CD8-positive, alpha-beta memory T cell (primary cell): ENCODE data around the gene IL6. TPM values are rescaled to one million over a fixed set of nuclear protein-coding genes. Genes with fewer than 3 reads are reported as not detected.
A peak's percentile ranks its signal among the peaks of the same experiment; 100 is the strongest.

Experiments used
- CTCF ChIA-PET: fragments of 350-600 bp; sonication (Branson Sonifier 250); formaldehyde crosslinking; loops from one replicate; lab custom pipeline; 2021; ENCODE audit warnings: antibody characterized with exemption; lab: Charles Lee
- POLR2A ChIA-PET: fragments of 350-600 bp; sonication (Branson Sonifier 250); formaldehyde crosslinking; loops from one replicate; lab custom pipeline; 2021; ENCODE audit warnings: antibody characterized with exemption; lab: Charles Lee
- DNase-seq, 5 donors: peaks; one replicate each; pipeline versions ENCODE4 v3.0.0 to v3.0.0-alpha.2; 2020 to 2022; ENCODE audit warnings: mixed read lengths in 1 of 5
- H3K27ac ChIP-seq: one replicate; pipeline ENCODE4 v1.7.0; 2013; ENCODE audit warnings: low read depth, mild to moderate bottlenecking, low read length, moderate library complexity
- H3K27me3 ChIP-seq: 2 replicates; pipeline ENCODE4 v1.7.0; 2013; ENCODE audit warnings: low read length, mild to moderate bottlenecking; ENCODE audit not compliant: insufficient read depth, poor library complexity, severe bottlenecking
- H3K36me3 ChIP-seq: 2 replicates; pipeline ENCODE4 v1.7.0; 2013; ENCODE audit warnings: mild to moderate bottlenecking, low read length, moderate library complexity; ENCODE audit not compliant: insufficient read depth
- H3K4me1 ChIP-seq: 2 replicates; pipeline ENCODE4 v1.7.0; 2013; ENCODE audit warnings: mild to moderate bottlenecking, low read length, moderate library complexity; ENCODE audit not compliant: insufficient read depth
- H3K4me3 ChIP-seq: 2 replicates; pipeline ENCODE4 v1.7.0; 2013; ENCODE audit warnings: mild to moderate bottlenecking, low read length
- H3K9me3 ChIP-seq: 2 replicates; pipeline ENCODE4 v1.7.0; 2013; ENCODE audit warnings: mild to moderate bottlenecking, low read length
- H3K27ac Mint-ChIP-seq, 8 donors: one replicate each; pipeline ENCODE4 v1.8.0; 2020 to 2021; ENCODE audit warnings: mixed read lengths in 8 of 8, mild to moderate bottlenecking in 6 of 8, inconsistent platforms in 3 of 8, moderate library complexity in 3 of 8
- H3K27me3 Mint-ChIP-seq, 2 donors: one replicate each; pipeline ENCODE4 v1.8.0; 2020 to 2021; ENCODE audit warnings: mixed read lengths in 2 of 2, mild to moderate bottlenecking in 1 of 2, moderate library complexity in 1 of 2
- H3K36me3 Mint-ChIP-seq, 3 donors: one replicate each; pipeline ENCODE4 v1.8.0; 2020 to 2021; ENCODE audit warnings: mixed read lengths in 3 of 3, inconsistent platforms in 1 of 3, mild to moderate bottlenecking in 1 of 3
- H3K4me1 Mint-ChIP-seq, 3 donors: one replicate each; pipeline ENCODE4 v1.8.0; 2020 to 2021; ENCODE audit warnings: mixed read lengths in 3 of 3, inconsistent platforms in 1 of 3, mild to moderate bottlenecking in 1 of 3
- H3K4me3 Mint-ChIP-seq, 7 donors: one replicate each; pipeline ENCODE4 v1.8.0; 2020 to 2021; ENCODE audit warnings: mixed read lengths in 7 of 7, mild to moderate bottlenecking in 6 of 7, moderate library complexity in 4 of 7, inconsistent platforms in 2 of 7
- H3K9me3 Mint-ChIP-seq, 5 donors: one replicate each; pipeline ENCODE4 v1.8.0; 2020 to 2022; ENCODE audit warnings: mixed read lengths in 5 of 5, mild to moderate bottlenecking in 3 of 5, moderate library complexity in 2 of 5, inconsistent platforms in 1 of 5
- polyA plus RNA-seq: library from polyadenylated mRNA; unstranded; fragments of 300-500 nt; fragmentation: Illumina TruSeq; gene quantifications from one replicate; pipeline ENCODE4 v1.2.3, GENCODE V29; 2021
- total RNA-seq, 2 experiments: library from RNA; stranded (reverse); gene quantifications; one replicate each; pipeline ENCODE4 v1.2.3, GENCODE V29; 2021

IL6 gene
- total and polyA plus RNA-seq, 3 experiments from 2014 or later = 0.72 to 1.7 TPM; not detected in 1

DNA sequence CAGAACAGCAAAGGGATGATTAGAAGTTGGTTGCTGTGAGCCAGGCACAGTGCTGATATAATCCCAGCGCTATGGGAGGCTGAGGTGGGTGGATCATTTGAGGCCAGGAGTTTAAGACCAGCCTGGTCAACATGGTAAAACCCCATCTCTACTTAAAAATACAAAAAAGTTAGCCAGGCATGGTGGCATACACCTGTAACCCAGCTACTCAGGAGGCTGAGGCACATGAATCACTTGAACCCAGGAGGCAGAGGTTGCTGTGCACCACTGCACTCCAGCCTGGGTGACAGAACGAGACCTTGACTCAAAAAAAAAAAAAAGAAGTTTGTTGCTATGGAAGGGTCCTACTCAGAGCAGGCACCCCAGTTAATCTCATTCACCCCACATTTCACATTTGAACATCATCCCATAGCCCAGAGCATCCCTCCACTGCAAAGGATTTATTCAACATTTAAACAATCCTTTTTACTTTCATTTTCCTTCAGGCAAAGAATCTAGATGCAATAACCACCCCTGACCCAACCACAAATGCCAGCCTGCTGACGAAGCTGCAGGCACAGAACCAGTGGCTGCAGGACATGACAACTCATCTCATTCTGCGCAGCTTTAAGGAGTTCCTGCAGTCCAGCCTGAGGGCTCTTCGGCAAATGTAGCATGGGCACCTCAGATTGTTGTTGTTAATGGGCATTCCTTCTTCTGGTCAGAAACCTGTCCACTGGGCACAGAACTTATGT is 4.1 kb downstream of the IL6 start:
- Mint-ChIP-seq H3K27ac (peak overlapping the region in 3 of 8 donors; percentile 3 to 45 (median 15)), H3K36me3 (no peaks in the 10 kb centered on the region), H3K9me3 (peaks cover 0 to 6% (median 0%) of the 10 kb centered on the region in 5 donors), H3K4me1 (peaks cover 10 to 17% (median 16%) of the 10 kb centered on the region in 3 donors), H3K4me3 (peak overlapping the region in 6 of 7 donors; percentile 7 to 43 (median 36)), H3K27me3 (peaks cover 22 to 57% of the 10 kb centered on the region in 2 donors)
- ChIA-PET POLR2A (no interaction called here), CTCF (no interaction called here)
- no peaks in the 10 kb centered on the region for H3K9me3 ChIP-seq
- H3K27me3 ChIP-seq = peaks cover 3% of the 10 kb centered on the region
- no peak overlapping the region for H3K27ac ChIP-seq
- DNase-seq = no peak
- peaks cover 11% of the 10 kb centered on the region for H3K4me1 ChIP-seq
- no peaks in the 10 kb centered on the region for H3K36me3 ChIP-seq
- H3K4me3 ChIP-seq = no peak overlapping the region

DNA sequence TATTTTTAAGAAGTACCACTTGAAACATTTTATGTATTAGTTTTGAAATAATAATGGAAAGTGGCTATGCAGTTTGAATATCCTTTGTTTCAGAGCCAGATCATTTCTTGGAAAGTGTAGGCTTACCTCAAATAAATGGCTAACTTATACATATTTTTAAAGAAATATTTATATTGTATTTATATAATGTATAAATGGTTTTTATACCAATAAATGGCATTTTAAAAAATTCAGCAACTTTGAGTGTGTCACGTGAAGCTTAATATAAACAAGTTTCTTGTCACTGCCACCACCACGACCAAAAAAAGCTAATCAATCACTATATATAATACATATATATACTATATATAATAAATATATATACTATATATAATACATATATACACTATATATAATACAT is 4.8 kb downstream of the IL6 start:
- no peaks in the 10 kb centered on the region for H3K36me3 Mint-ChIP-seq
- Histone ChIP-seq H3K36me3 (no peaks in the 10 kb centered on the region), H3K27me3 (peaks cover 3% of the 10 kb centered on the region), H3K9me3 (no peaks in the 10 kb centered on the region), H3K4me3 (no peak overlapping the region), H3K27ac (no peak overlapping the region), H3K4me1 (peaks cover 5% of the 10 kb centered on the region)
- no peak overlapping the region for H3K27ac Mint-ChIP-seq
- ChIA-PET CTCF (no interaction called here), POLR2A (no interaction called here)
- peaks cover 0 to 7% (median 4%) of the 10 kb centered on the region in 5 donors for H3K9me3 Mint-ChIP-seq
- peaks cover 22 to 54% of the 10 kb centered on the region in 2 donors for H3K27me3 Mint-ChIP-seq
- H3K4me3 Mint-ChIP-seq = no peak overlapping the region
- no peak for DNase-seq
- H3K4me1 Mint-ChIP-seq = peaks cover 7 to 10% (median 10%) of the 10 kb centered on the region in 3 donors

DNA sequence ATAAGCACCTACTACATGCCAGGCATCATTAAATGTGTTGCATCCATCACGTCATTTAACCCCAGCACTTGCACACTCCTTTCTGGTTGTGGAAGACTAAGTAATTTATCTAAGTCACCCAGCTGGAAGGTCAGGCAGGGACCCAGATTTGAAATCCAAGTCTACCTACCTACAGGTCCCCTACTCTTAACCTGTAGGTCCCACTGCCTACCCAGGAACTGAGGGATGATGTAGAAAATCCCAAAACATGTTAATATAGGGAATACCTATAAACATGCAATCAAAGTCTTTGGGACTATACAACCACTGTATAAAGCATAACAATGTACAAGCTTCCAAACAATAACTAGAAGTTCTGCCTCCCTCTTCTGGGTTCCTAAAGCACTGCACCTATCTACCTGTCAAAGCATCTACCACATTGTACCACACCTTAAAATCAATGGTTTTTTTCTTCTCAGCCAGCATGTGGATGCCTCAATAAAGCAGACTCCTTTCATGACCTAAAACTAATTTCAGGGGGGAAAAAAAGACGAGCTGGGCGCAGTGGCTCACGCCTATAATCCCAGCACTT is 5.6 kb downstream of the IL6 start:
- Mint-ChIP-seq H3K4me1 (peaks cover 4 to 6% (median 5%) of the 10 kb centered on the region in 3 donors), H3K27ac (no peak overlapping the region), H3K27me3 (peaks cover 25 to 56% of the 10 kb centered on the region in 2 donors), H3K4me3 (peak overlapping the region in 1 of 7 donors; percentile 48), H3K36me3 (no peaks in the 10 kb centered on the region), H3K9me3 (peaks cover 0 to 8% (median 8%) of the 10 kb centered on the region in 5 donors)
- Histone ChIP-seq H3K4me3 (no peak overlapping the region), H3K4me1 (peaks cover under 1% of the 10 kb centered on the region), H3K27me3 (peaks cover 3% of the 10 kb centered on the region), H3K36me3 (no peaks in the 10 kb centered on the region), H3K9me3 (no peaks in the 10 kb centered on the region), H3K27ac (no peak overlapping the region)
- POLR2A ChIA-PET = no interaction called here
- DNase-seq = no peak
- CTCF ChIA-PET = no interaction called here

DNA sequence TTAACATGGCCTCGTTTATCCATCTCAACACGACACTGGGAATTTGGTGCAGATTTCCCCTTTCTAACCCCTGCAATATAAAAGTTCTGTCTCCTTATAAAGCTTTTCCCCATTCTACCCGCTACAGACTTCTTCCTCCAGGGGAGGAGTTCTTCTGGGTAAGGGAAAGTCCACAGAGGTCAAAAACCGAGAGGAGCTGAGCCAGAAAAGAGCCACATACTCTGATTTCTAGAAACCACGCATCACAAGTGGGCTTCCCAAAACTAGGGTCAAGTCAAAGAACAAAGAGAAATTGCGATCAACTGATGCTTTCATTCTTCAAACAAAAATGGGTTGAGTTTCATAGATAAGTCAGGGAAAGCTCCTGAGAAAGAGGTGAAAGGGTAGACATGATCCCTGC is 6.8 kb downstream of the IL6 start:
- H3K27me3 ChIP-seq = peaks cover 3% of the 10 kb centered on the region
- H3K9me3 ChIP-seq = no peaks in the 10 kb centered on the region
- ChIA-PET CTCF (no interaction called here), POLR2A (no interaction called here)
- H3K4me3 Mint-ChIP-seq = no peak overlapping the region
- no peak overlapping the region for H3K27ac ChIP-seq
- H3K4me3 ChIP-seq = no peak overlapping the region
- peaks cover 27 to 56% of the 10 kb centered on the region in 2 donors for H3K27me3 Mint-ChIP-seq
- H3K36me3 ChIP-seq = no peaks in the 10 kb centered on the region
- H3K4me1 ChIP-seq = no peaks in the 10 kb centered on the region
- DNase-seq = no peak
- H3K4me1 Mint-ChIP-seq = peaks cover 4 to 6% (median 5%) of the 10 kb centered on the region in 3 donors
- H3K9me3 Mint-ChIP-seq = peaks cover 0 to 13% (median 8%) of the 10 kb centered on the region in 5 donors
- no peaks in the 10 kb centered on the region for H3K36me3 Mint-ChIP-seq
- no peak overlapping the region for H3K27ac Mint-ChIP-seq

DNA sequence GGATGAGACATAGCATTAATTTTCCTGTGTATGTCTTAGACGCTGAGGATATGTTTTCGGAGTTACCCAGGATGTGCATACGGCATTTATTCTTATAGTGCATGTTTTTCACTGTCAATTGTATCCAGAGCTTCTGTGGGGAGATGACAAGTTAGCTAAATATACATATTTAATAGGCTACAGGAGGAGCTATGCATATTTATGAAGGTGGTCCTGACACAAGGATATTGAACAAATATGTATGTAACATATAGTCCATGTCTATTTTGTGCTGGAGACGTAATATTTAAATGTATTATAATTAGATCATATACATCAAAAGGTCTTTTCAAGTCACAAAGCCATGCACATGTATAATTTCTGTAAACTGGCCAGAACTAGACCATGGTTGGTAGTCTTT is 16.0 kb downstream of the IL6 start:
- ChIA-PET POLR2A (no interaction called here), CTCF (no interaction called here)
- no peak overlapping the region for H3K4me3 Mint-ChIP-seq
- Histone ChIP-seq H3K27ac (no peak overlapping the region), H3K27me3 (no peaks in the 10 kb centered on the region), H3K36me3 (no peaks in the 10 kb centered on the region), H3K9me3 (no peaks in the 10 kb centered on the region), H3K4me3 (no peak overlapping the region), H3K4me1 (no peaks in the 10 kb centered on the region)
- H3K36me3 Mint-ChIP-seq = no peaks in the 10 kb centered on the region
- no peaks in the 10 kb centered on the region for H3K4me1 Mint-ChIP-seq
- no peak overlapping the region for H3K27ac Mint-ChIP-seq
- H3K9me3 Mint-ChIP-seq = peaks cover 0 to 2% (median 0%) of the 10 kb centered on the region in 5 donors
- H3K27me3 Mint-ChIP-seq = peaks cover 1 to 11% of the 10 kb centered on the region in 2 donors
- no peak for DNase-seq

DNA sequence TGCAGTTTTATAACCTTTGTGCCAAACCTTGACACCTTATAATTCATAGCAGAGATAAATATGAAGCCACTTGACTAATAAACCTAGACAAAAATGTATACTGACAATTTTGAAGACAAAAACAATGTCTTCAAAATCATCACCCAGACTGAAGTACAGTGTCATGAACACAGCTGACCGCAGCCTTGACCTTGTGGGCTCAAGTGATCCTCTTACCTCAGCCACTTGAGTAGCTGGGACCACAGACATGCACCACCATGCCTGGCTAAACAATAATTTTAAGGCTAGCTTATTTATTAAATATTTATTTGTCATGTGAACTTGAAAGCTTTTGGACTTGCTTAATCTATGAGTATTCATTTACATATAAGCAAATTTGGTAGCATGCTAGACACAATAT is 24.3 kb downstream of the IL6 start:
- Mint-ChIP-seq H3K9me3 (peaks cover 0 to 4% (median 3%) of the 10 kb centered on the region in 5 donors), H3K36me3 (no peaks in the 10 kb centered on the region), H3K27ac (no peak overlapping the region), H3K4me1 (no peaks in the 10 kb centered on the region), H3K27me3 (peaks cover 5 to 22% of the 10 kb centered on the region in 2 donors), H3K4me3 (no peak overlapping the region)
- DNase-seq = no peak
- Histone ChIP-seq H3K36me3 (no peaks in the 10 kb centered on the region), H3K27ac (no peak overlapping the region), H3K4me1 (no peaks in the 10 kb centered on the region), H3K9me3 (no peaks in the 10 kb centered on the region), H3K4me3 (no peak overlapping the region), H3K27me3 (no peaks in the 10 kb centered on the region)
- ChIA-PET CTCF (no interaction called here), POLR2A (no interaction called here)

DNA sequence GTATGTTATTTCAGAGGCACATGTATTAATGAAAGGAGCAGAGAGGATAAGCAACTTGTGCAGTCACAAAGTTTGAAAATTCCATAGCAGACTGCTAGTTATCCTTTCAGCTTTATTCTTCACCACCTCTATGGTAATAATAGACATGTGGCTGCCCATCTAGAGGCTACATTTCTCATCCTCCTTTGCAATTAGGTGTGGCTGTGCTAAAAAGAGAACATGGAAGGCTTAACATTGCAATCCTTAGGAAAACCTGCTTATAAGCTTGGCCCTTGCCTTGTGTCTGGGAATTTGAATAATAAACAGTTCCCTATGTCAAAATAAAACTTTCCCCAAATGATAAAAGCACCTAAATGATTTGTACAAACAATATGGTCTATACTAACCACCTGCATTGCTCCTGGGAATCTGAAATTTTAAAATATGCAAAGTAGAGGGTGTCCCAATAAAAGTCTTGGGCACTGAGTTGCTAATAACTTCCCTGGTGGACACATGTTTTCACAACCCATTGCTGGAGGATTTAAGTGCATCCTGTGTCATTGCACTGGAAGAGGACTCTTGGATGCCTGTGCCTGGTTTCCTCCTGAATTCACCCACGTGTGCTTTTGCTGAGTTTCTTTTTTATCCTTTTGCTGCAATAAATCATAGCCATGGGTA is 30.5 kb downstream of the IL6 start:
- Histone ChIP-seq H3K27me3 (no peaks in the 10 kb centered on the region), H3K27ac (no peak overlapping the region), H3K4me1 (no peaks in the 10 kb centered on the region), H3K9me3 (no peaks in the 10 kb centered on the region), H3K4me3 (no peak overlapping the region), H3K36me3 (no peaks in the 10 kb centered on the region)
- CTCF ChIA-PET = no interaction called here
- no peaks in the 10 kb centered on the region for H3K36me3 Mint-ChIP-seq
- peaks cover 18 to 70% of the 10 kb centered on the region in 2 donors for H3K27me3 Mint-ChIP-seq
- POLR2A ChIA-PET = no interaction called here
- no peaks in the 10 kb centered on the region for H3K4me1 Mint-ChIP-seq
- H3K27ac Mint-ChIP-seq = no peak overlapping the region
- H3K4me3 Mint-ChIP-seq = no peak overlapping the region
- no peak for DNase-seq
- H3K9me3 Mint-ChIP-seq = peaks cover 0 to 12% (median 3%) of the 10 kb centered on the region in 5 donors

DNA sequence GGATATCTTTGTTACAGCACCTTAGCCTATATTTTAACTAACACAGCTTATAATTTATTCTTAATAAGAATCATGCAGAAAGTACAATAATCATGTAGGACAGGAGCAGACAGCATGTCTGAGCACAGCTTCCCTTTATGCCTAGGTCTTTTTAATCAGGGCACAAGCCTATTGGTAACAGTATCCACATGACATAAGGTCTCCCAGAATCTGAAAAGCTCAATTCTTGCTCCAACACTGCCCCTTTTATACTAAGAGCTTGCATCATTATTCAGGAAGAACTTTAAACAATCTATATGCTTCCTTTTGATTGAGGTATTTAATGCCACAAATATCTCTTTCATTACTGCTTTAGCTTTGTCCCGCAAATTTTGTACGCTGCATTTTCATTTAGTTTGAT is 31.6 kb downstream of the IL6 start:
- CTCF ChIA-PET = no interaction called here
- peaks cover 0 to 12% (median 3%) of the 10 kb centered on the region in 5 donors for H3K9me3 Mint-ChIP-seq
- no peaks in the 10 kb centered on the region for H3K4me1 ChIP-seq
- DNase-seq = no peak
- H3K36me3 Mint-ChIP-seq = no peaks in the 10 kb centered on the region
- H3K4me3 Mint-ChIP-seq = no peak overlapping the region
- no peak overlapping the region for H3K27ac ChIP-seq
- no peak overlapping the region for H3K4me3 ChIP-seq
- POLR2A ChIA-PET = no interaction called here
- H3K27me3 ChIP-seq = peaks cover 5% of the 10 kb centered on the region
- no peaks in the 10 kb centered on the region for H3K36me3 ChIP-seq
- no peaks in the 10 kb centered on the region for H3K9me3 ChIP-seq
- H3K27ac Mint-ChIP-seq = no peak overlapping the region
- H3K27me3 Mint-ChIP-seq = peaks cover 18 to 78% of the 10 kb centered on the region in 2 donors
- no peaks in the 10 kb centered on the region for H3K4me1 Mint-ChIP-seq
